T47D (cell line): Measurements from ENCODE around the gene FGF2.
A peak's percentile ranks its signal among the peaks of the same experiment; 100 is the strongest.

Source experiments
- DNase-seq, 2 experiments: peaks; one replicate each; pipeline versions ENCODE4 v3.0.0 to v3.0.0-alpha.2; 2011 to 2012; ENCODE audit warnings: low read depth in 1 of 2, low spot score in 1 of 2
- JUND ChIP-seq: IDR thresholded peaks from 2 replicates; pipeline ENCODE4 v1.6.1; 2012; ENCODE audit warnings: low read depth
- in situ Hi-C: cut with HindIII; loops from 2 replicates; pipeline ENCODE4 v1.10.0; 2016; ENCODE audit warnings: low sequenced_read_pairs, low pct_unique_long_range_greater_than_20kb

Gene FGF2

GRCh38 chr4:122821092-122821491 is 5.5 kb upstream of the FGF2 start:
- in situ Hi-C loops, result no loop called here
- TF ChIP-seq JUND, result no peak
- DNase-seq, result no peak

GRCh38 chr4:122822466-122822865 is 4.2 kb upstream of the FGF2 start:
- DNase-seq, result no peak
- in situ Hi-C loops, result no loop called here
- TF ChIP-seq JUND, result no peak

GRCh38 chr4:122823476-122823875 is 3.2 kb upstream of the FGF2 start:
- DNase-seq, result no peak
- TF ChIP-seq JUND, result no peak
- in situ Hi-C loops, result no loop called here

GRCh38 chr4:122824616-122825015 is 2.0 kb upstream of the FGF2 start:
- DNase-seq, result no peak
- in situ Hi-C loops, result no loop called here
- no peak for TF ChIP-seq JUND

- TF ChIP-seq JUND, result no peak
- in situ Hi-C loops, result no loop called here
- no peak for DNase-seq
These were observed 528 bp upstream of the FGF2 start for GRCh38 chr4:122826079-122826527.

GRCh38 chr4:122827258-122827878 is 737 bp downstream of the FGF2 start:
- no peak for DNase-seq
- in situ Hi-C loops, result no loop called here
- no peak for TF ChIP-seq JUND

GRCh38 chr4:122827879-122828601 is 1.4 kb downstream of the FGF2 start:
- no peak for TF ChIP-seq JUND
- in situ Hi-C loops, result no loop called here
- peak in 1 of 2 experiments; percentile 25 for DNase-seq

- no peak for TF ChIP-seq JUND
- no peak for DNase-seq
- in situ Hi-C loops, result no loop called here
These were observed 3.9 kb downstream of the FGF2 start for GRCh38 chr4:122830426-122831095.

- in situ Hi-C loops, result no loop called here
- DNase-seq, result no peak
- no peak for TF ChIP-seq JUND
These were observed 5.0 kb downstream of the FGF2 start for GRCh38 chr4:122831515-122832196.

- DNase-seq, result no peak
- in situ Hi-C loops, result no loop called here
- TF ChIP-seq JUND, result no peak
These were observed 6.1 kb downstream of the FGF2 start for GRCh38 chr4:122832732-122833131.

- in situ Hi-C loops, result no loop called here
- no peak for DNase-seq
- no peak for TF ChIP-seq JUND
These were observed 7.4 kb downstream of the FGF2 start for GRCh38 chr4:122833999-122834398.

- TF ChIP-seq JUND, result no peak
- DNase-seq, result no peak
- in situ Hi-C loops, result no loop called here
These were observed 10.3 kb downstream of the FGF2 start for GRCh38 chr4:122836941-122837340.

GRCh38 chr4:122838034-122838433 is 11.4 kb downstream of the FGF2 start:
- no peak for DNase-seq
- TF ChIP-seq JUND, result no peak
- in situ Hi-C loops, result no loop called here
